ENCODE results near the gene PXN. TPM values are rescaled to one million over a fixed set of nuclear protein-coding genes. Genes with fewer than 3 reads are reported as not detected.

PXN gene
- total and polyA plus RNA-seq, 10 donors: 22.3 to 161 (median 114) TPM

DNA sequence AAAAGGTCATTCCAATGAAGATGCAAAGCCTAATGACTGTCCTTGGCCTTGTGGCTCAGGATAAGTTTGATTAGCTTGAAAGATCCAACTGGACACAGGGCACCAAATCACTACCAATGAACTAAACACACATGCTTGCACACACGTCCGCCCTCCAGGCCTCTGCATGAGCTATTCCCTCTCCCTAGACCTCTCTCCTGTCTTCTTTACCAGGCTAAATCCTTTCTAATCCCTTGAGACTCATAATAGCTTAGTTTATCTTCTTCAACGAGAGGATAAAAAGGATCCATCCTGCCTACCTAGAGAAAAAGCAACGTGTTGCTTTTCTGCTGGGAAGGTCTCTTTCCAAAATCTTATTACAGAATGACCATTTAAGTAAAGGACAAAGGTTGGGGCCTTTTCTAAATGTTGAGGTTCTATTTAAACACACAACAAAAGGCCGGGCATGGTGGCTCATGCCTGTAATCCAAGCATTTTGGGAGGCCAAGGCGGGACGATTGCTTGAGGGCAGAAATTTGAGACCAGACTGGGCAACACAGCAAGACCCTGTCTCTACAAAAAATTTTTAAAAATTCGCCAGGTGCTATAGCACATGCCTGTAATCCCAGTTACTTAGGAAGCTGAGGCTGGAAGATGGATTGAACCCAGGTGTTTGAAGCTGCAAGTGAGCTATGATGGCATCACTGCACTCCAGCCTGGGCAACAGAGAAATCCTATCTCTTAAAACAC, 22.4 kb downstream of the PXN start:
- peaks cover 48 to 98% (median 89%) of the 10 kb centered on the region in 6 donors for H3K4me1 ChIP-seq
- WGBS, 5 donors: 73 to 87% (median 83%) methylated on average over 8 of the region's 8 CpGs
- peak overlapping the region; percentile 13 to 92 (median 64) for H3K27ac ChIP-seq
- no peak overlapping the region for H3K4me3 ChIP-seq
- TF ChIP-seq, protein P1, sequence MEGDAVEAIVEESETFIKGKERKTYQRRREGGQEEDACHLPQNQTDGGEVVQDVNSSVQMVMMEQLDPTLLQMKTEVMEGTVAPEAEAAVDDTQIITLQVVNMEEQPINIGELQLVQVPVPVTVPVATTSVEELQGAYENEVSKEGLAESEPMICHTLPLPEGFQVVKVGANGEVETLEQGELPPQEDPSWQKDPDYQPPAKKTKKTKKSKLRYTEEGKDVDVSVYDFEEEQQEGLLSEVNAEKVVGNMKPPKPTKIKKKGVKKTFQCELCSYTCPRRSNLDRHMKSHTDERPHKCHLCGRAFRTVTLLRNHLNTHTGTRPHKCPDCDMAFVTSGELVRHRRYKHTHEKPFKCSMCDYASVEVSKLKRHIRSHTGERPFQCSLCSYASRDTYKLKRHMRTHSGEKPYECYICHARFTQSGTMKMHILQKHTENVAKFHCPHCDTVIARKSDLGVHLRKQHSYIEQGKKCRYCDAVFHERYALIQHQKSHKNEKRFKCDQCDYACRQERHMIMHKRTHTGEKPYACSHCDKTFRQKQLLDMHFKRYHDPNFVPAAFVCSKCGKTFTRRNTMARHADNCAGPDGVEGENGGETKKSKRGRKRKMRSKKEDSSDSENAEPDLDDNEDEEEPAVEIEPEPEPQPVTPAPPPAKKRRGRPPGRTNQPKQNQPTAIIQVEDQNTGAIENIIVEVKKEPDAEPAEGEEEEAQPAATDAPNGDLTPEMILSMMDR (IDR thresholded peaks at IDR 0.05 in 8 of 11, conservative IDR thresholded peaks at IDR 0.05 in 3 of 11): no peak
- no peak for TF ChIP-seq POLR2A (IDR thresholded peaks at IDR 0.05)
- no peak for TF ChIP-seq POLR2AphosphoS5 (IDR thresholded peaks at IDR 0.05)
- peaks cover 0 to 13% (median 0%) of the 10 kb centered on the region in 6 donors for H3K36me3 ChIP-seq
- peaks cover 0 to 76% (median 0%) of the 10 kb centered on the region in 7 donors for H3K27me3 ChIP-seq (replicated peaks in 1 of 7)
- DNase-seq: no peak
- intact Hi-C loops (cut with DNase I; ENCODE audit: low total_unique reads): no loop called here
- H3K9me3 ChIP-seq: no peaks in the 10 kb centered on the region

DNA sequence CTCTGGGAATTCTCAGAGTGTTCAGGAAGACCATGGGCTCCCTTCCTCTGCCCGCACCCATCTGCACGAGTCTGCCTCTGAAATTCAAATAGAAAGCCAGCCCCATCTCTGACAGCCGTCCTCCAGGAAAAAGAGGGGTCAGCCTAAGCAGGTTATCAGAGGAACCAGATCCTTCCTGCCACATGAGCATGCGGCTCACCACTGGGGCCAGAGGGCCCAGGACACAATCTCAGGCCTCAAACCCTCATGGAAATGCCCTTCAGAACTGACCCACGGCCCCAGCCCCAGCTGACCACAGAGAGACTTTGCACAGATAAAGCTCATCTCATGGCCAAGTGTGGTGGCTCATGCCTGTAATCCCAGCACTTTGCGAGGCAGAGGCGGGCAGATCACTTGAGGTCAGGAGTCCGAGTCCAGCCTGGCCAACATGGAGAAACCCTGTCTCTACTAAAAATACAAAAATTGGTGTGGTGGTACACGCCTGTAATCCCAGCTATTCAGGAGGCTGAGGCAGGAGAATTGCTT, 23.2 kb downstream of the PXN start:
- intact Hi-C loops (cut with DNase I; ENCODE audit: low total_unique reads): no loop called here
- peaks cover 48 to 98% (median 89%) of the 10 kb centered on the region in 6 donors for H3K4me1 ChIP-seq
- WGBS, 5 donors: 46 to 61% (median 50%) methylated on average over 6 to 9 of the region's 9 CpGs
- no peaks in the 10 kb centered on the region for H3K9me3 ChIP-seq
- DNase-seq: no peak
- peak overlapping the region; percentile 13 to 92 (median 83) for H3K27ac ChIP-seq
- TF ChIP-seq, protein P1 (IDR thresholded peaks at IDR 0.05 in 8 of 11, conservative IDR thresholded peaks at IDR 0.05 in 3 of 11): no peak
- TF ChIP-seq POLR2A (IDR thresholded peaks at IDR 0.05) (no peak), POLR2AphosphoS5 (IDR thresholded peaks at IDR 0.05) (peak; percentile 55 to 89 (median 86))
- peaks cover 0 to 13% (median 0%) of the 10 kb centered on the region in 6 donors for H3K36me3 ChIP-seq
- H3K27me3 ChIP-seq (replicated peaks in 1 of 7): peaks cover 0 to 77% (median 0%) of the 10 kb centered on the region in 7 donors
- H3K4me3 ChIP-seq: peak overlapping the region in 1 of 8 donors; percentile 5

DNA sequence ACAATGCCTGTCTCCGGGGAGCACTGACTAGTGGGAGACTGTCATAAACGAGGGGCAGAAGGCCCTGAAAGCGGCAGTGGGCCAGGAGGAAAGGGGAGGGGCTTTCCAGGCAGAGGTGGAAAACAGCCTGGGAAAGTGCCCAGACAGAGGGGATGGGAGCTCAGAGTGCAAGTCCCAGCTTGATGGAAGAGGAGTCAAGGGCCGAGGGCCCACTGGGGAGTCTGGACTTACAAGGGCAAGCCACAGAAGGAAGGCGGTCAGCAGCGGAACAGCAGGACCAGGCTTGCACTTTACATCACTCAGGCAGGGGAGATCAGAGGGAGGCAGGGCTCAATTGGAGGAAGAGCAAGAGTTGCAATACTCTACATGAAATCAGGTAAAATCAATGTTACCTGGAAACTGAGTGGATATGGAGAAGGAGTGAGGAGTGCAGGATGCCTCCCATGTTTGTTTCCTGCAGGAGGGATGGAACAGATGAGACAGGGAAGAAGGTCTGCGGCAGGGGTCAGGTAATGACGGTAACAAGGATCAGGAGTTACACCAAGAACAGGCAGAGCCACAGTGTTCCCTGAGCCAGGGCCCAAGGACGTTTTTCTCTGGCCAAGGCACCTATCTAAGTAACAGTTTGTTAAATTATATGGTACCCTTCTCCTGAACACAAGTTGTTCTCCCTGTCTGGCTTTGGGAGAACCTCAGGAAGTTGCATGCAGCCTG, 23.8 kb downstream of the PXN start:
- Histone ChIP-seq H3K4me1 (peaks cover 54 to 98% (median 89%) of the 10 kb centered on the region in 6 donors), H3K27me3 (replicated peaks in 1 of 7) (peaks cover 0 to 77% (median 0%) of the 10 kb centered on the region in 7 donors), H3K36me3 (peaks cover 0 to 13% (median 0%) of the 10 kb centered on the region in 6 donors), H3K4me3 (peak overlapping the region in 1 of 8 donors; percentile 5), H3K27ac (peak overlapping the region; percentile 4 to 92 (median 83)), H3K9me3 (no peaks in the 10 kb centered on the region)
- intact Hi-C loops (cut with DNase I; ENCODE audit: low total_unique reads): no loop called here
- DNase-seq: no peak
- WGBS, 5 donors: 56 to 68% (median 57%) methylated on average over 9 of the region's 9 CpGs
- TF ChIP-seq, protein P1 (IDR thresholded peaks at IDR 0.05 in 8 of 11, conservative IDR thresholded peaks at IDR 0.05 in 3 of 11): peak in 1 of 11 experiments; percentile 28
- peak; percentile 19 to 53 (median 45) for TF ChIP-seq POLR2AphosphoS5 (IDR thresholded peaks at IDR 0.05)
- TF ChIP-seq POLR2A (IDR thresholded peaks at IDR 0.05): no peak
